ENCODE measurements around the gene HDAC7. TPM values are rescaled to one million over a fixed set of nuclear protein-coding genes. Genes with fewer than 3 reads are reported as not detected.

Gene HDAC7
- total RNA-seq, 1 experiment from 2014 or later = 36.2 TPM

DNA sequence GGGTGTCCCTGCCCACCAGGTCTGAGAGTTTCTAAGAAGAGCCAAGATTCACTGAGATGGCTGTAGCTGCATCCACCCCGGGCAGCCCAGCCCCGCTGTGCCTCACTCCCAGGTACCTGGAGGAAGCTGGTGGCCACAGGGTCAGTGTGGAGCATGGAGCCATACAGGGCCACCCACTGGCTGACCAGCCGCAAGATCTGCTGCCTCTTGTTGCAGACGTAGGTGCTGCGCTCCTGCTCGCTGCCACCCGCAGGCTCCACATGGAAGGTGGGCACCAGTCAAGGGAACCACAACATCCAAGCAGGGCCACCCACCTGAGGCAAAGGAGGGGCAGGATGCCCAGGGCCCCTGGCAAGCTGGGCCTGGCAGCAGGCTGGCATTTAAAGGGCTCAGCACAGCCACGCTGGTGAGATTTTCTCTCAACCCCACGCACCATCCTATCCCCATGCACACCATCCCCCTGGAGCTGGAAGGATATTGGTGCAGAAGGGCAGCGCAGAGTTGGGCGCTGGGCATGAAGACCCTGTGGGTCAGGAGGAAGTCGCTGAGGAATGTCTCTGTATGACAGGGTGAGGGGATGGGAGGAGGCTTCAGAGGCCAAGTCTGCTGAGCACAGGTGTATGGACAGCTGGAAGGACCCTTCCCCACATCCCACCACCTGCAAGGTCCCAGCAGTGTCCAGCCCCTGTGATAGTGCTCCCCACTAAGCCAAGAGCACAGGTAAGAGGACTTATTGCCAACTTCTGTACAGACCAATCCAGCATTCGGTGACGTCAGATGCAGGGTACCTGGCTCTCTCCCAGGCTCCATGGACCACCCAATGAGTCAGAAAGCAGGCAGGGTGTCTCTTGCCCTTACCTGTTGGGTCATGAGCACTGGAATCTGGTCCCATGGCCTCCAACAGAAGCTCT, 71.9 kb downstream of the HDAC7 start:
- Histone ChIP-seq H3K4me2 (ENCODE audit: low read depth, low read length, poor library complexity, severe bottlenecking) (no peak overlapping the region), H3K27me3 (ENCODE audit: low read length) (no peaks in the 10 kb centered on the region), H3K9me2 (replicated peaks; ENCODE audit: insufficient read depth, low read length) (no peaks in the 10 kb centered on the region), H4K20me1 (ENCODE audit: insufficient read depth, low read depth, low read length) (0 out of 2 replicates have a peak, but pooled peaks cover 3% of the 10 kb centered on the region), H3K27ac (ENCODE audit: low read length) (no peak overlapping the region), H3K9me3 (ENCODE audit: low read length) (no peaks in the 10 kb centered on the region), H3K9ac (ENCODE audit: low read length) (no peak overlapping the region), H3K4me1 (ENCODE audit: low read length) (peaks cover 24% of the 10 kb centered on the region), H2AFZ (ENCODE audit: low read length) (no peak overlapping the region), H3K4me3 (ENCODE audit: low read length) (no peak overlapping the region), H3K79me2 (ENCODE audit: low read length) (no peaks in the 10 kb centered on the region), H3K36me3 (ENCODE audit: insufficient read depth, low read length) (no peaks in the 10 kb centered on the region)
- DNase-seq = no peak

DNA sequence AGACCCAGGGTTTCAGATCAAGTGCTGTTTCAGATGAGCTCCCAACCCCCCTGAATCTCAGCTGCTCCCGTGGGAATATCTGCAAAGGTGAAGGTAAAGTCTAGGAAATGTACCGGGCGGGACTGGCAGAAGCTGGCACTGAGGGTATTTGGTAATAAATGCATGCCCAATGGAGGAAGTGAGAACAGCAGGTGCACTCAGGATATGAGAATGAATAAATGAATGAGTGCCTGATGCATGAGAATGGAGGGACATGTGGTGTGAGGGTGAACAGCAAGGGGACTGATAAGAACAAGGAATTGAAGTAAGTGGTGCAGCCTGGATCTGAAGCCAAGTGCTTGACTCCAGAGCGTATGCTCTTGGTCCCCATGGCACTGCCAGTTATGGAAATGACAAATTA, 72.6 kb downstream of the HDAC7 start:
- H3K4me2 ChIP-seq (ENCODE audit: low read depth, low read length, poor library complexity, severe bottlenecking) = no peak overlapping the region
- H3K36me3 ChIP-seq (ENCODE audit: insufficient read depth, low read length) = no peaks in the 10 kb centered on the region
- no peaks in the 10 kb centered on the region for H3K27me3 ChIP-seq (ENCODE audit: low read length)
- H3K9me3 ChIP-seq (ENCODE audit: low read length) = no peaks in the 10 kb centered on the region
- H3K9me2 ChIP-seq (replicated peaks; ENCODE audit: insufficient read depth, low read length) = no peaks in the 10 kb centered on the region
- peaks cover 23% of the 10 kb centered on the region for H3K4me1 ChIP-seq (ENCODE audit: low read length)
- H3K4me3 ChIP-seq (ENCODE audit: low read length) = no peak overlapping the region
- H3K79me2 ChIP-seq (ENCODE audit: low read length) = no peaks in the 10 kb centered on the region
- H3K9ac ChIP-seq (ENCODE audit: low read length) = no peak overlapping the region
- DNase-seq = peak; percentile 58
- H4K20me1 ChIP-seq (ENCODE audit: insufficient read depth, low read depth, low read length) = 0 out of 2 replicates have a peak, but pooled peaks cover 8% of the 10 kb centered on the region
- no peak overlapping the region for H3K27ac ChIP-seq (ENCODE audit: low read length)
- H2AFZ ChIP-seq (ENCODE audit: low read length) = no peak overlapping the region

DNA sequence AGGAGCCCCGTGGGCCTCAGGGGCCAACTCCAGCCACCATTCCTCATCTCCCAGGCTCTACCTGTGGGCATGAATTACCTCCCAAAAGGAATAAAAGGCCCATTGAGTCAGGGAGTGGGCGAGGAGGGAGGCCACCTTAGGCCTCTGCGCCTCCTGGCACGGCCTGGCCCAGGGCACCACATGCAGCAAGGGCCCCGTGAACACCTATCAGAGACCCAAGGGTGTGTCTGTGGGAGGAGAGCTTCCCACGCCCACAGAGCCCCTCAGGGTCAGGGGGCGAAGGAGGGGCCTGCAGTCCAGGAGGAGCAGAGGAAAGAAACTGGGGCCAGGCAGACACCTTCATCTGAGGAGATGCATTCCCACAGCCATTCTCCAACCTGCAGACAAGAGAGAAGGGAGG, 73.2 kb downstream of the HDAC7 start:
- Histone ChIP-seq H4K20me1 (ENCODE audit: insufficient read depth, low read depth, low read length) (0 out of 2 replicates have a peak, but pooled peaks cover 8% of the 10 kb centered on the region), H3K4me2 (ENCODE audit: low read depth, low read length, poor library complexity, severe bottlenecking) (no peak overlapping the region), H3K9ac (ENCODE audit: low read length) (no peak overlapping the region), H3K27ac (ENCODE audit: low read length) (no peak overlapping the region), H3K9me3 (ENCODE audit: low read length) (no peaks in the 10 kb centered on the region), H3K4me1 (ENCODE audit: low read length) (peaks cover 28% of the 10 kb centered on the region), H3K36me3 (ENCODE audit: insufficient read depth, low read length) (no peaks in the 10 kb centered on the region), H3K9me2 (replicated peaks; ENCODE audit: insufficient read depth, low read length) (no peaks in the 10 kb centered on the region), H3K27me3 (ENCODE audit: low read length) (no peaks in the 10 kb centered on the region), H3K4me3 (ENCODE audit: low read length) (no peak overlapping the region), H2AFZ (ENCODE audit: low read length) (no peak overlapping the region), H3K79me2 (ENCODE audit: low read length) (no peaks in the 10 kb centered on the region)
- no peak for DNase-seq

DNA sequence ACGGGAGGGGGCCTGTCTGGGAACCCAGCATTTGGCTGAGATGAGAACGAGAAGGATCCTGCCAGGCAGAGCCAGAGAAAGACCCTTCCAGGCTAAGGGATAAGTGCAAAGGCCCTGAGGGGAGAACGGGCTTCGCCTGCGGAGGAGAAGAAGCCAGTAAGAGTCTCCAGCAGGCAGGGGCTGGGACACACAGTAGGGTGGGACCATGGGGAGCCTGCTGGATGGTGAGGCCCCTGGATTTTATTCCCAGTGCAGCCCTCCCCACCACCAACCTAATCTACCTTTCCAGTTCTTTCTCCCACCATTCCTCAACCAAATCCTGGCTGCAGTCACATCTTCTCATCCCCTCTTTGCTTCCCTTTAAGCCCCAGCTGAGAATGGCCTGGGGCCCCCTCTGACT, 73.6 kb downstream of the HDAC7 start:
- Histone ChIP-seq H3K9ac (ENCODE audit: low read length) (no peak overlapping the region), H3K4me1 (ENCODE audit: low read length) (peaks cover 32% of the 10 kb centered on the region), H3K4me3 (ENCODE audit: low read length) (no peak overlapping the region), H3K79me2 (ENCODE audit: low read length) (no peaks in the 10 kb centered on the region), H3K9me2 (replicated peaks; ENCODE audit: insufficient read depth, low read length) (no peaks in the 10 kb centered on the region), H3K36me3 (ENCODE audit: insufficient read depth, low read length) (no peaks in the 10 kb centered on the region), H2AFZ (ENCODE audit: low read length) (no peak overlapping the region), H4K20me1 (ENCODE audit: insufficient read depth, low read depth, low read length) (0 out of 2 replicates have a peak, but pooled peaks cover 8% of the 10 kb centered on the region), H3K27ac (ENCODE audit: low read length) (no peak overlapping the region), H3K4me2 (ENCODE audit: low read depth, low read length, poor library complexity, severe bottlenecking) (no peak overlapping the region), H3K9me3 (ENCODE audit: low read length) (no peaks in the 10 kb centered on the region), H3K27me3 (ENCODE audit: low read length) (no peaks in the 10 kb centered on the region)
- no peak for DNase-seq

DNA sequence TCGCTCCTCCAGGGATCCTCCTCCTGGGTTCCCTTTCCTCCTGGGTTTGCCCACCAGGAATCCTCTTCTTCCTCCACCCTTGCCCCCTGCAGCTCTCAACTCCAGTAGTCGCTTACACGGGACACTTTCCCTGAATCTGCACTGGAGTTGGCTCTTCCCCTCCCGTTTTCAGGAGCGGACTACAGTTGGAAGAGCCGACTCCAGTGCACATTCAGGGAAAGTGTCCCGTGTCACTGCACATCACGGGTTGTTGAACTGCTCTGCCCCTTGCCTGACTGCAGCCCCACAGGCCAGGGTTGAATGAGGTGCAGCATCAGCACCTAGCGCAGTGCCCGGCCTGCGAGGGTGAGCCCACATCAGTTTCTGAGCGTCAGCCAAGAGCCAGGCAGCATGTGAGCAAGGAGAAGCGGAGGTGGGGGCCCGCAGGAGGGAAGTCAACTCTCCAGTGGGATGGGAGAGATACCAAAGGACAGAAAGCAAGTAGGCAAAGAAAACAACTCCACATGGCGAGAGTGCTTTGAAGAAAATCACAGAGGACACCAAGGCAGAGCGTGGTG, 74.1 kb downstream of the HDAC7 start:
- no peak for DNase-seq
- no peaks in the 10 kb centered on the region for H3K27me3 ChIP-seq (ENCODE audit: low read length)

DNA sequence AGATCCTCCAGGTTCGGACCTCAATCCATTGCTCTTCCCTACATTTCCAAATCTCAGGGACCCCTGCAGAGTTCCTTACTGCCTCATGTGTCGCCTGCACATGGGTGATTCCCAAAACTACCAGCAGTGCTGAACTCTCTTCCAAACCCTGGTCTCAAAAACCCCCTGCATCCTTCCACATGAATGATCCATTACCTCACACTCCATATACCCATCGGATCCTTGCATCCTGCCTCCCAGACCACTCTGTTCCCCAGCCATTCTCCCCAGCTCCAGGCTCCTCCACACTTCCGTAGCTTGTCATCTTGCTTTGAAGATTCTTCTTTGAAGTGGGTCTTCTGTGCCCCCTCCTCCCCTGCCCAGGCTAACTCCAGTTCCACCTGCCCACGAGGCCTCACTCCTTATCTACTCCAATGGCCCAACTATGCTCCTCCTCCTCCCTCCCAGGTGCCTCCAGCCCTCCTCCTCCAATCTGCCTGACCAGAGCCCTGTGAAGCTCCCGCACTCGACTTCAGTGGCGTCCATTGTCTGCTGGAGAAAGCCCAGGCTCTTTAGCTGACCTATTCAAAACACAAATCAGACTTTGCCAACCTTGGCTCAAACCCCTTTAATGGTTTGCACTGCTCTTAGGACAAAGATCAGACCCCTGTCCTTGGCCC, 74.8 kb downstream of the HDAC7 start:
- Histone ChIP-seq H3K36me3 (ENCODE audit: insufficient read depth, low read length) (no peaks in the 10 kb centered on the region), H2AFZ (ENCODE audit: low read length) (no peak overlapping the region), H3K4me1 (ENCODE audit: low read length) (peaks cover 44% of the 10 kb centered on the region), H3K27me3 (ENCODE audit: low read length) (no peaks in the 10 kb centered on the region), H3K9ac (ENCODE audit: low read length) (no peak overlapping the region), H4K20me1 (ENCODE audit: insufficient read depth, low read depth, low read length) (0 out of 2 replicates have a peak, but pooled peaks cover 8% of the 10 kb centered on the region), H3K4me3 (ENCODE audit: low read length) (no peak overlapping the region), H3K4me2 (ENCODE audit: low read depth, low read length, poor library complexity, severe bottlenecking) (no peak overlapping the region), H3K9me3 (ENCODE audit: low read length) (no peaks in the 10 kb centered on the region), H3K79me2 (ENCODE audit: low read length) (no peaks in the 10 kb centered on the region), H3K9me2 (replicated peaks; ENCODE audit: insufficient read depth, low read length) (no peaks in the 10 kb centered on the region), H3K27ac (ENCODE audit: low read length) (no peak overlapping the region)
- DNase-seq = no peak

More for the DNA sequence above, 74.1 kb downstream of the HDAC7 start:
- Histone ChIP-seq H3K9me3 (ENCODE audit: low read length) (no peaks in the 10 kb centered on the region), H3K27ac (ENCODE audit: low read length) (no peak overlapping the region), H3K4me1 (ENCODE audit: low read length) (peaks cover 37% of the 10 kb centered on the region), H4K20me1 (ENCODE audit: insufficient read depth, low read depth, low read length) (0 out of 2 replicates have a peak, but pooled peaks cover 8% of the 10 kb centered on the region), H3K9me2 (replicated peaks; ENCODE audit: insufficient read depth, low read length) (no peaks in the 10 kb centered on the region), H3K4me3 (ENCODE audit: low read length) (no peak overlapping the region), H3K4me2 (ENCODE audit: low read depth, low read length, poor library complexity, severe bottlenecking) (no peak overlapping the region), H3K9ac (ENCODE audit: low read length) (no peak overlapping the region), H2AFZ (ENCODE audit: low read length) (no peak overlapping the region), H3K79me2 (ENCODE audit: low read length) (no peaks in the 10 kb centered on the region), H3K36me3 (ENCODE audit: insufficient read depth, low read length) (no peaks in the 10 kb centered on the region)

DNA sequence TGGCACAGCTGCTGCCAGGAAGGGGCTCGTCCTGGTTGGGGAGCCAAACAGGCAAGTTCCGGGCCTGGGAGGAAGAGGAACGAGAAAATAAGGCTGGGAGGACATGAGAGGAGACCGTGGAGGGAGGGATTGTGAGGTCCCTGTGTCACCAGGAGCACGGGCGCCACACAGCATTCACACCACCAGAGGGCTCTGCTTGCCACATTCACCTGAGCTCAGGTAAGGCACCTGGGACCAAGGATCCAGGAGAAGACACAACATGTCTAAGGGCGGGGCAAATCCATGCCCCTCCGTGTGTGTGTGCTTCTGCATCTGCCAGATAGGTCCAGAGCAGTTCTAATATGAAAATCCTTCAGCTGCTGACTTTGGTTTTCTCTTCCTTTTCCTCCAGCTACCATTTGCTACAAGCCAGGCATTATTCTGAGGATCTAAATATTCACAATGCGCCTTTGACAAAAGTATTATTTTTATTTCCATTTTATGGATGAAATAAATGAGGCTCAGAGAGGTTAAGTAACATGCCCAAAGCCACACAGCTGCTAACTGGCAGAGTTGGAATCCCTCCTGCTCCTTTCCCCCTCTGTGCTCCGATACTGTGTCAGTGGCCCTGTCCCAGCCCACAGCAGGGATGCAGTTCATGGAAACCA, 75.6 kb downstream of the HDAC7 start:
- Histone ChIP-seq H3K4me1 (ENCODE audit: low read length) (peaks cover 52% of the 10 kb centered on the region), H3K9me2 (replicated peaks; ENCODE audit: insufficient read depth, low read length) (no peaks in the 10 kb centered on the region), H3K36me3 (ENCODE audit: insufficient read depth, low read length) (no peaks in the 10 kb centered on the region), H3K4me3 (ENCODE audit: low read length) (no peak overlapping the region), H4K20me1 (ENCODE audit: insufficient read depth, low read depth, low read length) (0 out of 2 replicates have a peak, but pooled peaks cover 8% of the 10 kb centered on the region), H3K79me2 (ENCODE audit: low read length) (no peaks in the 10 kb centered on the region), H3K9ac (ENCODE audit: low read length) (no peak overlapping the region), H2AFZ (ENCODE audit: low read length) (no peak overlapping the region), H3K27me3 (ENCODE audit: low read length) (no peaks in the 10 kb centered on the region), H3K9me3 (ENCODE audit: low read length) (no peaks in the 10 kb centered on the region), H3K27ac (ENCODE audit: low read length) (no peak overlapping the region), H3K4me2 (ENCODE audit: low read depth, low read length, poor library complexity, severe bottlenecking) (no peak overlapping the region)
- DNase-seq = peak; percentile 69

All from Karpas-422 (cell line).